Fibroblast of lung (primary cell): ENCODE measurements around the gene PDE6D.

Experiments
- EZH2 ChIP-seq: IDR thresholded peaks from 2 replicates; pipeline ENCODE4 v1.5.1; 2012; ENCODE audit warnings: low read length, control low read depth, mild to moderate bottlenecking; ENCODE audit errors: missing control alignments
- TF ChIP-seq, protein P1 (sequence below), 2 donors: IDR thresholded peaks in 1 of 2; conservative IDR thresholded peaks in 1 of 2; 1 replicate in 1 of 2; 2 replicates in 1 of 2; pipeline ENCODE4 v1.5.1; 2011 to 2012; ENCODE audit warnings: low read length in 2 of 2, control low read depth in 1 of 2, inconsistent platforms in 1 of 2, low read depth in 1 of 2, mild to moderate bottlenecking in 1 of 2

DNA sequence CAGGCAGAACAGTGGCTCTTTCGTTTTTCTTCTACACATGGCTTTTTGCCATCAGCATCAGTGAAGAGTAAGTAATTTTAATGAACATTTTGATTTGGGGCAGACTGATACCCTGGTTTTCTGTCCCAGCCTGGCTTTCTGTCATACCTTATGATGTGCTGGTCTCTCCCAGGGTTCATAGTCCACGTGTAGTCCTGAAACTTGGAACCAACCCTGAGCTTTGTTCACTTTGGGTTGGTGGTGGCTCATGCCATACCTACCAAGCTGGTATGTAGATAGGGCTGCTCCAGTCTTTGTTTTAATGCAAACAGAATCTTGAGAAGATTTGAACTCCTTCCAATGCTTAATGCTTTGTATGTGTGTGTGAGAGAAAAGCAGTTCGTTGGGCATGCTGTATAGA, 10.0 kb upstream of the PDE6D start:
- TF ChIP-seq, protein P1, sequence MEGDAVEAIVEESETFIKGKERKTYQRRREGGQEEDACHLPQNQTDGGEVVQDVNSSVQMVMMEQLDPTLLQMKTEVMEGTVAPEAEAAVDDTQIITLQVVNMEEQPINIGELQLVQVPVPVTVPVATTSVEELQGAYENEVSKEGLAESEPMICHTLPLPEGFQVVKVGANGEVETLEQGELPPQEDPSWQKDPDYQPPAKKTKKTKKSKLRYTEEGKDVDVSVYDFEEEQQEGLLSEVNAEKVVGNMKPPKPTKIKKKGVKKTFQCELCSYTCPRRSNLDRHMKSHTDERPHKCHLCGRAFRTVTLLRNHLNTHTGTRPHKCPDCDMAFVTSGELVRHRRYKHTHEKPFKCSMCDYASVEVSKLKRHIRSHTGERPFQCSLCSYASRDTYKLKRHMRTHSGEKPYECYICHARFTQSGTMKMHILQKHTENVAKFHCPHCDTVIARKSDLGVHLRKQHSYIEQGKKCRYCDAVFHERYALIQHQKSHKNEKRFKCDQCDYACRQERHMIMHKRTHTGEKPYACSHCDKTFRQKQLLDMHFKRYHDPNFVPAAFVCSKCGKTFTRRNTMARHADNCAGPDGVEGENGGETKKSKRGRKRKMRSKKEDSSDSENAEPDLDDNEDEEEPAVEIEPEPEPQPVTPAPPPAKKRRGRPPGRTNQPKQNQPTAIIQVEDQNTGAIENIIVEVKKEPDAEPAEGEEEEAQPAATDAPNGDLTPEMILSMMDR (conservative IDR thresholded peaks at IDR 0.05 in 1 of 2, IDR thresholded peaks at IDR 0.05 in 1 of 2; ENCODE audit: low read depth in 1 of 2, low read length in 2 of 2), result no peak
- TF ChIP-seq EZH2, result no peak
